IPS-15b (cell line): ENCODE results near the gene OR8B3.
"Not testable (repeated sequence)": the region's sequence is repeated elsewhere in the genome, so short reads cannot be mapped to it uniquely, and the experiment has no call there.

Experiments
- H3K27me3 ChIP-seq: one replicate; pipeline ENCODE4 v1.6.1; 2013; ENCODE audit warnings: low read length; ENCODE audit not compliant: control insufficient read depth, insufficient read depth
- H3K36me3 ChIP-seq: one replicate; pipeline ENCODE4 v1.6.1; 2013; ENCODE audit warnings: low read length; ENCODE audit not compliant: control insufficient read depth, insufficient read depth
- H3K4me1 ChIP-seq: one replicate; pipeline ENCODE4 v1.6.1; 2013; ENCODE audit warnings: mild to moderate bottlenecking, low read length; ENCODE audit not compliant: control insufficient read depth, insufficient read depth
- H3K4me3 ChIP-seq: one replicate; pipeline ENCODE4 v1.5.1; 2013; ENCODE audit warnings: low read depth, low read length
- H3K9ac ChIP-seq: one replicate; pipeline ENCODE4 v1.6.1; 2013; ENCODE audit warnings: low read depth, mild to moderate bottlenecking, low read length
- H3K9me3 ChIP-seq: one replicate; pipeline ENCODE4 v1.6.1; 2013; ENCODE audit warnings: mild to moderate bottlenecking, low read length; ENCODE audit not compliant: control insufficient read depth, insufficient read depth

Gene OR8B3

GRCh38 chr11:124415356-124415923 lies 16.6 kb upstream of the OR8B3 start:
- Histone ChIP-seq H3K4me3 (no peak overlapping the region), H3K27me3 (no peaks in the 10 kb centered on the region), H3K4me1 (no peaks in the 10 kb centered on the region), H3K36me3 (no peaks in the 10 kb centered on the region), H3K9ac (no peak overlapping the region), H3K9me3 (no peaks in the 10 kb centered on the region)

- H3K9me3 ChIP-seq: no peaks in the 10 kb centered on the region
- H3K4me3 ChIP-seq: no peak overlapping the region
- H3K36me3 ChIP-seq: no peaks in the 10 kb centered on the region
- no peak overlapping the region for H3K9ac ChIP-seq
- no peaks in the 10 kb centered on the region for H3K4me1 ChIP-seq
- no peaks in the 10 kb centered on the region for H3K27me3 ChIP-seq
Observed at GRCh38 chr11:124409906-124410305, 11.1 kb upstream of the OR8B3 start.

GRCh38 chr11:124405581-124405980 lies 6.8 kb upstream of the OR8B3 start:
- Histone ChIP-seq H3K36me3 (no peaks in the 10 kb centered on the region), H3K9ac (no peak overlapping the region), H3K4me3 (no peak overlapping the region), H3K27me3 (no peaks in the 10 kb centered on the region), H3K9me3 (no peaks in the 10 kb centered on the region), H3K4me1 (no peaks in the 10 kb centered on the region)

GRCh38 chr11:124403186-124403585 lies 4.4 kb upstream of the OR8B3 start:
- H3K27me3 ChIP-seq, H3K9me3 ChIP-seq, H3K9ac ChIP-seq, H3K36me3 ChIP-seq, H3K4me3 ChIP-seq, H3K4me1 ChIP-seq: not testable (repeated sequence)

- no peaks in the 10 kb centered on the region for H3K27me3 ChIP-seq
- no peaks in the 10 kb centered on the region for H3K9me3 ChIP-seq
- no peaks in the 10 kb centered on the region for H3K36me3 ChIP-seq
- H3K9ac ChIP-seq: no peak overlapping the region
- H3K4me3 ChIP-seq: no peak overlapping the region
- H3K4me1 ChIP-seq: no peaks in the 10 kb centered on the region
Observed at GRCh38 chr11:124402326-124402922, 3.6 kb upstream of the OR8B3 start.

- not testable (repeated sequence) for H3K9ac ChIP-seq, H3K4me1 ChIP-seq, H3K4me3 ChIP-seq, H3K9me3 ChIP-seq, H3K27me3 ChIP-seq, H3K36me3 ChIP-seq
Observed at GRCh38 chr11:124396847-124397246, 2.0 kb downstream of the OR8B3 start.

- Histone ChIP-seq H3K36me3 (no peaks in the 10 kb centered on the region), H3K4me3 (no peak overlapping the region), H3K9me3 (no peaks in the 10 kb centered on the region), H3K27me3 (no peaks in the 10 kb centered on the region), H3K4me1 (no peaks in the 10 kb centered on the region), H3K9ac (no peak overlapping the region)
Observed at GRCh38 chr11:124394408-124394807, 4.4 kb downstream of the OR8B3 start.

GRCh38 chr11:124384399-124384798 lies 14.4 kb downstream of the OR8B3 start, which contains the start of gene OR8B2:
Gene OR8B2, minus strand, starts transcription at chr11:124384499. Its CDS starts 1,156 bp downstream, at chr11:124383343.
- no peaks in the 10 kb centered on the region for H3K36me3 ChIP-seq
- no peaks in the 10 kb centered on the region for H3K4me1 ChIP-seq
- no peak within 1 kb of the TSS for H3K4me3 ChIP-seq
- H3K27me3 ChIP-seq: no peaks in the 10 kb centered on the region
- H3K9ac ChIP-seq: no peak within 1 kb of the TSS
- no peaks in the 10 kb centered on the region for H3K9me3 ChIP-seq

GRCh38 chr11:124382857-124383256 lies 16.0 kb downstream of the OR8B3 start:
- not testable (repeated sequence) for H3K4me1 ChIP-seq, H3K27me3 ChIP-seq, H3K9me3 ChIP-seq, H3K4me3 ChIP-seq, H3K9ac ChIP-seq, H3K36me3 ChIP-seq

- no peak overlapping the region for H3K4me3 ChIP-seq
- no peaks in the 10 kb centered on the region for H3K4me1 ChIP-seq
- no peaks in the 10 kb centered on the region for H3K9me3 ChIP-seq
- no peak overlapping the region for H3K9ac ChIP-seq
- no peaks in the 10 kb centered on the region for H3K36me3 ChIP-seq
- no peaks in the 10 kb centered on the region for H3K27me3 ChIP-seq
Observed at GRCh38 chr11:124380585-124380984, 18.2 kb downstream of the OR8B3 start.

- Histone ChIP-seq H3K9ac (no peak overlapping the region), H3K27me3 (no peaks in the 10 kb centered on the region), H3K9me3 (no peaks in the 10 kb centered on the region), H3K4me1 (no peaks in the 10 kb centered on the region), H3K4me3 (no peak overlapping the region), H3K36me3 (no peaks in the 10 kb centered on the region)
Observed at GRCh38 chr11:124376280-124376679, 22.5 kb downstream of the OR8B3 start.

- Histone ChIP-seq H3K9me3 (no peaks in the 10 kb centered on the region), H3K27me3 (no peaks in the 10 kb centered on the region), H3K9ac (no peak overlapping the region), H3K4me1 (no peaks in the 10 kb centered on the region), H3K36me3 (no peaks in the 10 kb centered on the region), H3K4me3 (no peak overlapping the region)
Observed at GRCh38 chr11:124359566-124359965, 39.3 kb downstream of the OR8B3 start.
